Tibial artery (tissue), 4 donors: Measurements from ENCODE around the gene THOC7.

Experiments
- DNase-seq, 2 donors: peaks; one replicate each; pipeline ENCODE4 v3.0.0-alpha.2; 2019
- H3K27ac ChIP-seq, 2 donors: fragments of 200-600 bp; sonication (generic) in 1 of 2; 1 replicate in 1 of 2; 2 replicates in 1 of 2; pipeline ENCODE4 v1.5.1; 2018 to 2019; ENCODE audit warnings: mild to moderate bottlenecking in 1 of 2
- H3K27me3 ChIP-seq, 2 donors: fragments of 200-600 bp; sonication (generic) in 1 of 2; one replicate each; pipeline versions ENCODE4 v1.5.1 to v1.6.0; 2016 to 2019
- H3K36me3 ChIP-seq, 3 donors: fragments of 200-600 bp; sonication (generic) in 2 of 3; one replicate each; pipeline ENCODE4 v1.5.1; 2016 to 2019; ENCODE audit warnings: mild to moderate bottlenecking in 2 of 3
- H3K4me1 ChIP-seq, 4 donors: fragments of 200-600 bp; sonication (generic) in 2 of 4; 1 replicate in 3 of 4; 2 replicates in 1 of 4; pipeline ENCODE4 v1.5.1; 2016 to 2019
- H3K4me3 ChIP-seq, 2 donors: fragments of 200-600 bp; sonication (generic) in 1 of 2; 1 replicate in 1 of 2; 2 replicates in 1 of 2; pipeline ENCODE4 v1.5.1; 2018 to 2019; ENCODE audit warnings: mild to moderate bottlenecking in 2 of 2
- H3K9me3 ChIP-seq, 3 donors: fragments of 200-600 bp; sonication (generic) in 1 of 3; one replicate each; pipeline ENCODE4 v1.5.1; 2016 to 2019
- intact Hi-C: fragments of 100-400 bp; cut with DNase I; formaldehyde crosslinking; loops from one replicate; pipeline ENCODE4 v1.15.0; 2023; ENCODE audit warnings: low total_unique reads
- TF ChIP-seq, protein P1 (sequence below), 2 experiments: fragments of 200-600 bp in 1 of 2; fragments of 450-650 bp in 1 of 2; IDR thresholded peaks; one replicate each; pipeline ENCODE4 v1.5.1; 2017 to 2019; ENCODE audit warnings: antibody characterized with exemption in 2 of 2, mild to moderate bottlenecking in 1 of 2, moderate library complexity in 1 of 2

Gene THOC7

DNA sequence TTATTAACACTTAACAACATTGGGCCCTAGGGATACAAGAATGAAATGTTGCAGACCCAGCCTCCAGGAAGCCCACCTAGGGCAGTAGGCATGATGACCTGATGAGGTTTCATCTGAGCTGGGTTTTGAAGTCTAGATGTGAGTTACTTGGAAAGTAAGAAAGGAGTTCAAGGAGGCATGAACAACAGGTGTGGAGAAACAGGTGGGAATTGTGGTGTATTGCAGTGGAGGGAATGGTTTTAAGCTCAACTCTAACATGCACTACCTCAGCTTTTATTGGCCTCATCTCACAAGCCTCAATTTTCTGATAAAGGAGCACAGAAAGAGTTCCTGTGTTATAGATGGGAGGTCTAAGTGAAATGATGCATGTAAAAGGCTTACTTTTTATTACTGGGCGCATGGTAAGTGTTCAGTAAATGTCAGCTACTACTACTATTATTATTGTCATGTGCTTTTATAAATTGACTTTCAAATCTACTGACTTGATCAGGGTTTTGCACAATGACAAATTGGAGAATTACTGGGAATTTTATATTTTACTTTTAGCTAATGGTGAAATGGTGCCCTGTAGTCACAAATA is 29.3 kb upstream of the THOC7 start:
- Histone ChIP-seq H3K36me3 (peaks cover 0 to 4% (median 0%) of the 10 kb centered on the region in 3 donors), H3K9me3 (no peaks in the 10 kb centered on the region), H3K4me1 (peaks cover 0 to 42% (median 10%) of the 10 kb centered on the region in 4 donors), H3K4me3 (no peak overlapping the region), H3K27me3 (no peaks in the 10 kb centered on the region), H3K27ac (no peak overlapping the region)
- no peak for DNase-seq
- intact Hi-C loops: no loop called here
- TF ChIP-seq, protein P1, sequence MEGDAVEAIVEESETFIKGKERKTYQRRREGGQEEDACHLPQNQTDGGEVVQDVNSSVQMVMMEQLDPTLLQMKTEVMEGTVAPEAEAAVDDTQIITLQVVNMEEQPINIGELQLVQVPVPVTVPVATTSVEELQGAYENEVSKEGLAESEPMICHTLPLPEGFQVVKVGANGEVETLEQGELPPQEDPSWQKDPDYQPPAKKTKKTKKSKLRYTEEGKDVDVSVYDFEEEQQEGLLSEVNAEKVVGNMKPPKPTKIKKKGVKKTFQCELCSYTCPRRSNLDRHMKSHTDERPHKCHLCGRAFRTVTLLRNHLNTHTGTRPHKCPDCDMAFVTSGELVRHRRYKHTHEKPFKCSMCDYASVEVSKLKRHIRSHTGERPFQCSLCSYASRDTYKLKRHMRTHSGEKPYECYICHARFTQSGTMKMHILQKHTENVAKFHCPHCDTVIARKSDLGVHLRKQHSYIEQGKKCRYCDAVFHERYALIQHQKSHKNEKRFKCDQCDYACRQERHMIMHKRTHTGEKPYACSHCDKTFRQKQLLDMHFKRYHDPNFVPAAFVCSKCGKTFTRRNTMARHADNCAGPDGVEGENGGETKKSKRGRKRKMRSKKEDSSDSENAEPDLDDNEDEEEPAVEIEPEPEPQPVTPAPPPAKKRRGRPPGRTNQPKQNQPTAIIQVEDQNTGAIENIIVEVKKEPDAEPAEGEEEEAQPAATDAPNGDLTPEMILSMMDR (IDR thresholded peaks at IDR 0.05): no peak

DNA sequence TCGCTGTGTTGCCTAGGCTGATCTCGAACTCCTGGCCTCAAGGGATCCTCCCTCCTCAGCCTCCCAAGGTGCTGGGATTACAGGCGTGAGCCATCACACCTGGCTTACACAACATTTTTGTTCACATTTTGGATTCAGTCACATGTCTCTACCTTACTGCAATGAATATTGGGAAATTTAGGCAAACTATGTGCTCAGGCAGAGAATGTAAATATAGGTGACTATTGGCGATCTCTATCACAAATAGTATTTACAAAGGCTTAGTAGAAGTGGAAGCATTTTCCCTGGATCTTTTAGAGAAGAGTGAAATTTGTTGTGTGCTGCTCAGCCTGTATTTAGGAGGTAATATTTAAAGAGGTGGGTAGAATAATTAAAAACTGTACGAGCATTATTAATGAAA is 27.9 kb upstream of the THOC7 start:
- no peak overlapping the region for H3K4me3 ChIP-seq
- no peak for DNase-seq
- no peak overlapping the region for H3K27ac ChIP-seq
- TF ChIP-seq, protein P1 (IDR thresholded peaks at IDR 0.05): no peak
- peaks cover 0 to 4% (median 0%) of the 10 kb centered on the region in 3 donors for H3K36me3 ChIP-seq
- H3K27me3 ChIP-seq: no peaks in the 10 kb centered on the region
- H3K4me1 ChIP-seq: peaks cover 0 to 42% (median 13%) of the 10 kb centered on the region in 4 donors
- no peaks in the 10 kb centered on the region for H3K9me3 ChIP-seq
- intact Hi-C loops: no loop called here

DNA sequence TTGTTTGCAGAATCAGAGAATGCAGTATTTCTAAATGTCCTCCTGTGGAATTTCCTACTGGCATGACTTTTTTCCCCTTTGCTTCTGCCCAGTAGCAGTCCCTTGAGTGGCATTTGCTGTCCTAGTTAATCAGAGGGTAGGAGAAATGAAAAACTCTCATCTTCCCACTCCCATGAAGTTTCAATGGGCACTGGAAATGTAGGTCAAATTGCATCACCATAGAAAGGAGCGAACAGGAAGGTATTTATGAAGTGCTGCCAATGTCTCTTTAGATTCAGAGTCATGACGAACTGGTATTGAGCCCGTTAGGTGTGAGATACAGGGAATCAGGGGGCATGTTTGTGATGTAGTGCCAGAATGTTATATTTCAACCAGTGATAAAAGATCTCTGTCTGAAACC is 23.3 kb upstream of the THOC7 start:
- H3K4me3 ChIP-seq: no peak overlapping the region
- intact Hi-C loops: no loop called here
- no peak overlapping the region for H3K27ac ChIP-seq
- no peak for DNase-seq
- no peaks in the 10 kb centered on the region for H3K9me3 ChIP-seq
- H3K36me3 ChIP-seq: peaks cover 0 to 3% (median 0%) of the 10 kb centered on the region in 3 donors
- peaks cover 0 to 15% (median 9%) of the 10 kb centered on the region in 4 donors for H3K4me1 ChIP-seq
- H3K27me3 ChIP-seq: no peaks in the 10 kb centered on the region
- TF ChIP-seq, protein P1 (IDR thresholded peaks at IDR 0.05): no peak

DNA sequence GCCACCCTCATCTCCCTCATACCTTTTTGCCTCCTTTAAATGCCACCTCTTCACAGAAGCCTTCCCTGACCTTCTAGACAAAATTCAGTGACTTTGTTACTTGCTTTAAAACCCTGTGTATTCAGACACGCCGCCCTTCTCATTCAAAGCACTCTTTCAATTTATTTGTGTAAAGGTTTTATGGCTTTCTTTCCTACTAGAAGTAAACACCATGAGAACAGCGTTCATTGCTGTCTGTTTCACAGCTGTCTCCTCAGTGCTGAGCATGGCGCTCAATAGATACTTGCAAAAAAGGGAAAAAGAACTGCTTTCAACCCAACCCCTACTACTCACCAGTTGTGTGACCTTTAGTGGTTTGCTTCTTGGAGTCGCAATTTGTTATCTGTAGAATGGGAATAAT is 17.0 kb upstream of the THOC7 start:
- Histone ChIP-seq H3K27me3 (no peaks in the 10 kb centered on the region), H3K9me3 (no peaks in the 10 kb centered on the region), H3K4me1 (peaks cover 0 to 28% (median 11%) of the 10 kb centered on the region in 4 donors), H3K4me3 (no peak overlapping the region), H3K27ac (no peak overlapping the region), H3K36me3 (no peaks in the 10 kb centered on the region)
- DNase-seq: no peak
- intact Hi-C loops: no loop called here
- TF ChIP-seq, protein P1 (IDR thresholded peaks at IDR 0.05): no peak

DNA sequence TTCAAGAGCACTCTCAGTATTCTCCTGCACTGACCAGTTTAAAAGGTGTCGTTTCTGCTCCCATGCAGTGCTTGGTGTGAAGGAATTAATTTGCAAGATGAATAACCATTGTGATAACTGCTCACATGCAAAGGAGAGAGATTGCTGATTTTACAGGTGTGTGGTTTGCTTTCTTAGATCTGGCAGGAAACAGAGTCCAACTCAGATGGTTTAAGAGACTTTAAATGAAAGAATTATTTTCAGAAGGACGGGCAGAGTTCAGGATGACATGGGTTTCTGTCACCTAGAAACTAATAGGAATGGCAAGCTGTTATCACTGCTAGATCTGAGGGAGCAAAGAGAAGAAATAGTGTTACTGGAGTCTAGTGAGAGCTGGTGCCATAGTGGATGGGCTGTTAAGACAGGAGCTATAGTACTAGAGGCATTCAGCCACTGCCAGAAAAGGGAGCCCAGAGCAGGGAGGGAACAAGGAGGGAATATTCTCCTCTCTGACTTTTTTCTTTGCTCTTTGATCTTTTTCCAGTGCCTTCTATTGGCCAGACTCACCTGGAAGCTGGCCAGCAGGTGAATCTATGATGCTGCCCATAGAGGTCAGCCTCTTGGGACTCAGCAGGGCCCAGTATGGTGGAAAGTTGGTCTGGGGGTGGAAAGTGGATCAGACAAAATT is 14.9 kb upstream of the THOC7 start:
- no peak for DNase-seq
- intact Hi-C loops: no loop called here
- TF ChIP-seq, protein P1 (IDR thresholded peaks at IDR 0.05): no peak
- Histone ChIP-seq H3K4me3 (no peak overlapping the region), H3K9me3 (no peaks in the 10 kb centered on the region), H3K27ac (no peak overlapping the region), H3K27me3 (no peaks in the 10 kb centered on the region), H3K4me1 (peaks cover 0 to 39% (median 13%) of the 10 kb centered on the region in 4 donors), H3K36me3 (no peaks in the 10 kb centered on the region)
